NCI-H1048 (cell line): ENCODE data around the gene ITFG2.
"Not testable (repeated sequence)": the region's sequence is repeated elsewhere in the genome, so short reads cannot be mapped to it uniquely, and the experiment has no call there.

ENCODE experiments used
- DNase-seq: peaks from one replicate; lab custom pipeline; 2025; lab: John Stamatoyannopoulos, UW

Gene ITFG2

DNA sequence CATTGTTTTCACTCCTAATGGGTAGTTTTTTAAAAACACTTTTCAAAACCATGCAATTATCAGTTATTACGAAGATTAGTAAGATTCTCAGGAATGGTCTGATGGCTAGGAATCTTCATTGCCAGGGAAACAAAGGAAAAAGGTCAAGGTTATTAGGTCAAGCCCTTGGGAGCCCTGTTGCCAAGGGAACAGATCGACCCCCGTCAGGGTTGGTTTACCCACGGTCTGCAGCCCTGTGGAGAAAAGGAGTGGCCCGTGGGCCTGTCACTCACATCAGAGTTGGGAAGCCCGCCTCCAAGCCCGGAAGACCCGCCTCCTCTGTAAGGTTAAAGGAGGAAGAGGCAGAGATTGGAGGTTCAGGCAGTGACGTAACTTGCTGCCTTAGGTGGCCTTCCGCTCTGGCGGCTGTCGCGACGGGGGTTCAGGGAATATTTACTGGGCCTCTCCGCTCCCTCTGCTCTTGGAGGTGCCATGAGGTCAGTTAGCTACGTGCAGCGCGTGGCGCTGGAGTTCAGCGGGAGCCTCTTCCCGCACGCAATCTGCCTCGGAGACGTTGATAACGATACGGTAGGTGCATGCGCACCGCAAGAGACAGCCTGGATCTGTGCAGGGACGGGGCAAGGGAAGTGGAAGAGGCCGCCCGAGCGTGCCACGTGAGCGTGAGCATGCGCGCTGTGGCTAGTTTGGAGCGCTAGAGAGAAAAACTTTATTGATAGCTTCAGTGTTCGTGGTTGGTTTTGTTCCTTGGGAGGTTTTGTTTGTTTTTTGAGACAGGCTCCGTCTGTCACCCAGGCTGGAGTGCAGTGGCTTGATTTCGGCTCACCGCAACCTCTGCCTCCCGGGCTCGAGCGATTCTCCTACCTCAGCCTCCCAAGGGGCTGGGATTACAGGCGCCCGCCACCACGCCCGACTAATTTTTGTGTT lies at the start of gene ITFG2:
ITFG2 (plus strand) TSS at position 379 of the 924 bp plus-strand sequence; CDS start at position 472, 93 bp downstream.
- DNase-seq, result peak; percentile 94

GRCh38 chr12:2764398-2764797 lies 48.1 kb upstream of the ITFG2 start:
- DNase-seq, result no peak

DNA sequence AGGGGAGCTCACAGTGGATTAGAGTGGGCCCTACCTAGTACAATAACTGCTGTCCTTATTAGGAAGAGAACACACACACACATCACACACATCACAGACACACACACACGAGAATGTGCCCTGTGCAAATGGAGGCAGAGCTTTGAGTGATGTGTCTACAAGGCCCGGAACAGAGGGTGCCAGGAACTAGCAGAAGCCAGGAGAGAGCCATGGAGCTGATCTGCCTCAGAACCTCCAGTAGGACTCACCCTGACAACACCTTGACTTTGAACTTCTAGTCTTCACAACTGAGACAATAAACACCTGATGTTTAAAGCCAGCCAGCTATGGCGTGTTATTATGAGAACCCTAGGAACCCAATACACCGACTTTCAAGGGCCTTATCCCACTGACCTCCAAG lies 47.4 kb upstream of the ITFG2 start:
- DNase-seq, result no peak

DNA sequence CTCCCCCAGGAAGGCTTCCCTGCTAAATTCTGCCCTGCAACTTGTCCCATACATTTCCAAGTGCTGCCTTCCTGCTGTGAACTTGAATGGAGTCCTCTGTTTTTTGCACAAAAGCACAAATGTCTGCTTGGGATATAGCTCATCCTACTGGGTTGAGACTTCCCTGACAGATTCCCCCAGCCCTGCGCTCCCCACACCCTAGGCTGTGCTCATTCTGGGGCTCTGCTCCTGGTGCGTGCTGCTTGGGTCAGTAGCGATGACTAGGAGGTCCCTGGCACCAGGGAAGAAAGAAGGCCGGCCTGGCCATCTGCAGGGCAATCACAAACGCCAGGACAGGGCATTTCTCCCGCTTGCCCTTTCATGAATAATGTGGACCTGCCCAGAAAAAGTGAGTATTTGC lies 46.9 kb upstream of the ITFG2 start:
- no peak for DNase-seq

GRCh38 chr12:2768224-2768961 lies 44.1 kb upstream of the ITFG2 start:
- no peak for DNase-seq

GRCh38 chr12:2769866-2770533 lies 42.5 kb upstream of the ITFG2 start:
- no peak for DNase-seq

GRCh38 chr12:2770544-2770943 lies 41.9 kb upstream of the ITFG2 start:
- DNase-seq, result not testable (repeated sequence)

GRCh38 chr12:2772370-2772769 lies 40.1 kb upstream of the ITFG2 start:
- DNase-seq, result no peak

DNA sequence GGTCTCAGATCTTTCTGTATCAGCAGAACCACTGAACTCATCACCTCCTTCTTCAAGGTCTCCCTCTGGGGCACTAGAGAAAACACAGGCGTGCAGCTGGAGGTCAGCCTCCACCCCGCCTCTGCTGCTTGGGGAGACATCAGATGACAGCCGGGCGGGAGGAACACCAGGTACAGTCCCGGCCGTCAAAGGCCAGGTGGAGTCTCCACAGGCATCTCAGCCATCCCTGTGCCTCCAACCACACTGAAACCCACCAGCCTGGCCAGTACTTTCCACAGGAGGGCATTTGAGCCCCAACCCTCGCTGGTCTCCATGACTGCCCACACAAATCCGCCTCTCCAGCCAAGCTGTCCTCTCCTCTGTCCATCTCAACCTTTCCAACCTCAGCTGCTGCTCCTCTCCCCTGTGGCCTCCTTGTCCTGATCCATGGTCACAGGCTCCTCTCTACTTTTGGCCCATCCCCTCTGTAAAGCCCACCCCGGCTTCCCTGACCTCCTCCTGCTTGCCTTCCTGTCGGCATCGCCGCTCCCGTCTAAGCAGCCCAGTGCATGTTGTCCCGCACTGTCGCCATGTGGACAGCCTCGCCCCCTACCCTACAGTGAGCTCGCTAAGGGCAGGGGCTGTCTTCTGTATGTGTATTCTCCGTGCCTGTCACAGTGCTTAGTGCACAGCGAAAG lies 39.1 kb upstream of the ITFG2 start:
- no peak for DNase-seq

DNA sequence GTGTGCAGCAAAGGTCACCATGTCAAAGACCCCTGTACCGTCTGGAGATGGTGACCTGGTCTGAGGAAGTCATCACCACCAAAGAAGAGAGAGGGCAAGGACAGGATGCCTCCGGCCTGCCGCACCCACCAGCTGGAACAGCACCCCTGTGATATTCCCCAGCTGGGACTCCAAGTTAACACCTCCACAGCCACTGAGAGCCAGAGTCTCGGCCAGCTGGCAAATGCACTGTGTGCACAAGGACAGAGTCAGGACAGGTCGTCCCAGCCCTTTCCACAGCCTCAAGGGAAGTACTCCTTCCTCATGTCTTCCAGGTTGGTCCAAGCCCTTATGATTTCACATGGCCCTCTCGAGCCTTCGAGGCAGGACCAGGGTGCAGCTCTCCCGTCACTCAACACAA lies 37.0 kb upstream of the ITFG2 start:
- DNase-seq, result no peak

GRCh38 chr12:2776129-2776806 lies 36.2 kb upstream of the ITFG2 start:
- no peak for DNase-seq

- no peak for DNase-seq
These were observed 33.2 kb upstream of the ITFG2 start for GRCh38 chr12:2779281-2779680.

- DNase-seq, result no peak
These were observed 28.4 kb upstream of the ITFG2 start for GRCh38 chr12:2783936-2784600.

GRCh38 chr12:2785017-2785416 lies 27.5 kb upstream of the ITFG2 start:
- DNase-seq, result no peak

DNA sequence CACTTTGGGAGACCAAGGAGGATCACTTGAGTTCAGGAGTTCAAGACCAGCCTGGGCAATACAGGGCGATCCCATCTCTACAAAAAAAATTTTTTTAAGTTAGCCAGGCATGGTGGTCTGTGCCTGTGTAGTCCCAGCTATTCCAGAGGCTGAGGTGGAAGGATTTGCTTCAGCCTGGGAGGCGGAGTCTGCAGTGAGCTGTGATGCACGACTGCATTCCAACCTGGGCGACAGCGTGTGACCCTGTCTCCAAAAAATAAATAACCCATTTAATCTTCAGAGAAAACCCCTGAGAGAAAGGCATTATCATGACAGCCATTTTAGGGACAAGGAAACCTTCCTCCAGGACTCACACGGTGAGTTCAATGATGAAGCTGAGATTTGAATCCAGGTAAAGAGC lies 21.4 kb upstream of the ITFG2 start:
- DNase-seq, result no peak

DNA sequence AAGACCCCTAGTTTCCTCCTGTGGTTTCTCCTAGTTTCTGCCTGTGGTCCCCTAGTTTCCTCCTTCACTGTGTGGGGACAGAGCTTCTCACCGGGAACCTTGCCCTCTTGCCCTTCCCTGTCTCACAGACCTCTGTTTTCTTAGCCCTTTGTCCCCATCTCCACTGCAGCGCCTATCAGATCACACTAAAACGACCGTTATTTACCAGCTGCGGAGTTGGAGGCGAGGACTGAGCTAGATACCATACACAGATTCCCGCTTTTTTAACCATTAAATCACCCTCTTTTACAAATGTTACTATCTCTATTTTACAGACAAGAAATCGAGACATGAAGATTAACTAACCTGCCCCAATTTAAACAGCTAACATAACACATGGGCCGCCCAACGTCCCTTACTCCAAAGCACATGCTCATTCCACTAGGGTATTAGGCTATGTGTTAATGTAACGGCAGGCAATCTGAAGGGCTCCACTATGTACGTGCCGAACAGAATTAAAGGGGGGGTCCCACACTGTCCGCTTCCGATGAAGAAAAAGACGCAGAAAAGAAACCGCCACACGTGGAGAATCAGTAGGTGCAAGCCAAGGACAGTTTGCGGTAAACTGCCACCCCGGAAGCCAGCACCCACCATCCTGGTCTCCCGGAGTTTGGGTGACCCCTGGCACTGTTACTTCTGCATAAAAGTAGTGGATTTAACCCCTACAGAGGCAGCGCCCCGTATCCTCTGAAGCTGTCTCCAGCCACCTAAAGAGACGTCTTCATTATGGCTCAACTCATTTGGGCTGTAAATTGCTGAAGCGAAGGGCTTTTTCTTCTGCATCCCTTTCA lies 19.6 kb upstream of the ITFG2 start:
- DNase-seq, result no peak

- no peak for DNase-seq
These were observed 18.9 kb upstream of the ITFG2 start for GRCh38 chr12:2793561-2793960.

DNA sequence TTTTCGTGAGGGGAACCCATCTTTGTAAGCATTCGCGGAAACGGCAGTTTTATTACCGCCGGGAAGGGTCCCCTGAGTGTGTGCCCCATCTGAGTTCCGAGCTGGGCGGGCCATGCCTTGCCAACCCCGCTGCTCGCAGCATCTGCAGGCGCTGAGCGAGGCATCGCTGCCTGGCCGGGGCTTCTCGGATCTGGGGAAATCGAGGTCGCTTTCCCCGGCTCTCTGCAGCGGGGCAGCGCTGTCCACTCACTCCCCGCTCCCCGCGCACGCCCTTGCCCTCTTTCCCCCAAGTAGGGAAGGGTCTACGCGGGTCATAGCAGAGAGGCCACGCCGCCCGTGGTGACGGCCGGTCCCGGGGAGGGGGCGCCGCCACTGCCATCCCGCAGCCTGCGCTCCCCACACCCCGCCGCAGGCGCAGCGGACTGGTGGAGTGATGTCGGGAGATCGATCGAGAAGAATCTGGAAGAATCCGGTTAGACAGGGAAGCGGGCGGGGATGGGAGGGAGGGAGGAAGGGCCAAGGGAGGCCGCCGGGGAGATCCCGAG lies 18.2 kb upstream of the ITFG2 start:
- DNase-seq, result no peak

- peak; percentile 65 for DNase-seq
These were observed 17.7 kb upstream of the ITFG2 start, which contains the start of gene FKBP4 for GRCh38 chr12:2794736-2795289. FKBP4 (plus strand) TSS chr12:2794970; CDS start chr12:2795140, 170 bp downstream.
